DOHH2 (cell line): ENCODE measurements around the gene DUOXA1.

ENCODE experiments used
- H3F3A ChIP-seq: fragments of 200-600 bp; sonication (generic), shearing (Covaris generic); 2 replicates; pipeline ENCODE4 v1.6.0; 2016; ENCODE audit warnings: antibody characterized with exemption, mild to moderate bottlenecking; ENCODE audit not compliant: control insufficient read depth, insufficient read depth
- H3K27ac ChIP-seq: fragments of 200-600 bp; sonication (generic); 2 replicates; pipeline ENCODE4 v1.5.1; 2014; ENCODE audit warnings: low read depth, mild to moderate bottlenecking, low read length, moderate library complexity
- H3K27me3 ChIP-seq: fragments of 200-600 bp; sonication (generic); 2 replicates; pipeline ENCODE4 v1.6.1; 2014; ENCODE audit warnings: mild to moderate bottlenecking, low read length, mixed read lengths; ENCODE audit not compliant: control insufficient read depth
- H3K36me3 ChIP-seq: fragments of 200-600 bp; sonication (generic); 2 replicates; pipeline ENCODE4 v1.6.1; 2014; ENCODE audit warnings: mild to moderate bottlenecking, low read length, moderate library complexity, mixed read lengths; ENCODE audit not compliant: control insufficient read depth
- H3K4me1 ChIP-seq: fragments of 200-600 bp; sonication (generic); 2 replicates; pipeline ENCODE4 v1.6.1; 2014; ENCODE audit warnings: mild to moderate bottlenecking, low read length, mixed read lengths; ENCODE audit not compliant: control insufficient read depth
- H3K4me2 ChIP-seq: fragments of 200-600 bp; sonication (generic); 2 replicates; pipeline ENCODE4 v1.6.0; 2014; ENCODE audit warnings: mild to moderate bottlenecking, low read length, moderate library complexity
- H3K4me3 ChIP-seq: fragments of 200-600 bp; sonication (generic); 2 replicates; pipeline ENCODE4 v1.5.1; 2014; ENCODE audit warnings: mild to moderate bottlenecking, low read length, mixed read lengths
- H3K79me2 ChIP-seq: fragments of 200-600 bp; sonication (generic); 2 replicates; pipeline ENCODE4 v1.6.1; 2014; ENCODE audit warnings: mild to moderate bottlenecking, low read length, mixed read lengths; ENCODE audit not compliant: control insufficient read depth
- H3K9me2 ChIP-seq: fragments of 200-600 bp; sonication (generic); replicated peaks from 2 replicates; pipeline ENCODE4 v1.6.1; 2014; ENCODE audit warnings: mild to moderate bottlenecking, low read length, mixed read lengths; ENCODE audit not compliant: control insufficient read depth
- H3K9me3 ChIP-seq: fragments of 200-600 bp; sonication (generic); 2 replicates; pipeline ENCODE4 v1.6.1; 2014; ENCODE audit warnings: antibody characterized with exemption, low read length, mixed read lengths; ENCODE audit not compliant: control insufficient read depth, insufficient read depth
- H4K20me1 ChIP-seq: fragments of 200-600 bp; sonication (generic); 2 replicates; pipeline ENCODE4 v1.6.0; 2014; ENCODE audit warnings: low read depth, mild to moderate bottlenecking, antibody characterized with exemption, low read length, moderate library complexity; ENCODE audit not compliant: control insufficient read depth, insufficient read depth
- CTCF ChIP-seq: fragments of 200-600 bp; sonication (generic); IDR thresholded peaks from one replicate; pipeline ENCODE4 v1.5.1; 2014; ENCODE audit warnings: antibody characterized with exemption, mild to moderate bottlenecking, low read depth, low read length; ENCODE audit not compliant: poor library complexity, severe bottlenecking
- EZH2phosphoT487 ChIP-seq: fragments of 200-600 bp; sonication (generic); IDR thresholded peaks from 2 replicates; pipeline ENCODE4 v1.6.1; 2017; ENCODE audit warnings: borderline replicate concordance, mild to moderate bottlenecking, antibody characterized with exemption, low read length, moderate library complexity, mixed read lengths

Gene DUOXA1

GRCh38 chr15:45091161-45091560 lies 38.5 kb downstream of the DUOXA1 start:
- Histone ChIP-seq H3K79me2 (no peaks in the 10 kb centered on the region), H3K9me2 (no peaks in the 10 kb centered on the region), H3K4me2 (no peak overlapping the region), H3K4me3 (no peak overlapping the region), H4K20me1 (no peaks in the 10 kb centered on the region), H3K27me3 (peaks cover 22% of the 10 kb centered on the region; the same call in 1 of the 2 replicates), H3K36me3 (no peaks in the 10 kb centered on the region), H3K9me3 (no peaks in the 10 kb centered on the region), H3K4me1 (no peaks in the 10 kb centered on the region), H3F3A (no peaks in the 10 kb centered on the region), H3K27ac (no peak overlapping the region)
- TF ChIP-seq CTCF (no peak), EZH2phosphoT487 (no peak)

GRCh38 chr15:45089712-45090373 lies 39.8 kb downstream of the DUOXA1 start:
- no peak overlapping the region for H3K4me3 ChIP-seq
- no peaks in the 10 kb centered on the region for H3K36me3 ChIP-seq
- H4K20me1 ChIP-seq: no peaks in the 10 kb centered on the region
- no peaks in the 10 kb centered on the region for H3K4me1 ChIP-seq
- no peak overlapping the region for H3K27ac ChIP-seq
- H3K79me2 ChIP-seq: no peaks in the 10 kb centered on the region
- no peak for TF ChIP-seq EZH2phosphoT487
- TF ChIP-seq CTCF: no peak
- H3K9me2 ChIP-seq: no peaks in the 10 kb centered on the region
- no peaks in the 10 kb centered on the region for H3F3A ChIP-seq
- peaks cover 23% of the 10 kb centered on the region; the same call in 1 of the 2 replicates for H3K27me3 ChIP-seq
- no peak overlapping the region for H3K4me2 ChIP-seq
- no peaks in the 10 kb centered on the region for H3K9me3 ChIP-seq

- Histone ChIP-seq H3K4me3 (no peak overlapping the region), H3F3A (no peaks in the 10 kb centered on the region), H3K4me1 (no peaks in the 10 kb centered on the region), H3K27me3 (peaks cover 25% of the 10 kb centered on the region; the same call in 1 of the 2 replicates), H3K79me2 (no peaks in the 10 kb centered on the region), H3K27ac (no peak overlapping the region), H3K9me2 (no peaks in the 10 kb centered on the region), H3K36me3 (no peaks in the 10 kb centered on the region), H3K4me2 (no peak overlapping the region), H4K20me1 (no peaks in the 10 kb centered on the region), H3K9me3 (no peaks in the 10 kb centered on the region)
- TF ChIP-seq CTCF: no peak
- no peak for TF ChIP-seq EZH2phosphoT487
These were observed 40.6 kb downstream of the DUOXA1 start for GRCh38 chr15:45088801-45089711.
